ENCODE data around the gene CDC20. TPM values are rescaled to one million over a fixed set of nuclear protein-coding genes. Genes with fewer than 3 reads are reported as not detected.

The CDC20 gene
- total RNA-seq, 1 donor from 2014 or later: 166 TPM

GRCh38 chr1:43314233-43314632, 44.5 kb upstream of the CDC20 start:
- DNase-seq (ENCODE audit: low read depth): no peak
- TF ChIP-seq, protein P1, sequence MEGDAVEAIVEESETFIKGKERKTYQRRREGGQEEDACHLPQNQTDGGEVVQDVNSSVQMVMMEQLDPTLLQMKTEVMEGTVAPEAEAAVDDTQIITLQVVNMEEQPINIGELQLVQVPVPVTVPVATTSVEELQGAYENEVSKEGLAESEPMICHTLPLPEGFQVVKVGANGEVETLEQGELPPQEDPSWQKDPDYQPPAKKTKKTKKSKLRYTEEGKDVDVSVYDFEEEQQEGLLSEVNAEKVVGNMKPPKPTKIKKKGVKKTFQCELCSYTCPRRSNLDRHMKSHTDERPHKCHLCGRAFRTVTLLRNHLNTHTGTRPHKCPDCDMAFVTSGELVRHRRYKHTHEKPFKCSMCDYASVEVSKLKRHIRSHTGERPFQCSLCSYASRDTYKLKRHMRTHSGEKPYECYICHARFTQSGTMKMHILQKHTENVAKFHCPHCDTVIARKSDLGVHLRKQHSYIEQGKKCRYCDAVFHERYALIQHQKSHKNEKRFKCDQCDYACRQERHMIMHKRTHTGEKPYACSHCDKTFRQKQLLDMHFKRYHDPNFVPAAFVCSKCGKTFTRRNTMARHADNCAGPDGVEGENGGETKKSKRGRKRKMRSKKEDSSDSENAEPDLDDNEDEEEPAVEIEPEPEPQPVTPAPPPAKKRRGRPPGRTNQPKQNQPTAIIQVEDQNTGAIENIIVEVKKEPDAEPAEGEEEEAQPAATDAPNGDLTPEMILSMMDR (conservative IDR thresholded peaks at IDR 0.05; ENCODE audit: low read depth, low read length): no peak
- no peak overlapping the region for H3K4me3 ChIP-seq (ENCODE audit: low read depth, low read length)

DNA sequence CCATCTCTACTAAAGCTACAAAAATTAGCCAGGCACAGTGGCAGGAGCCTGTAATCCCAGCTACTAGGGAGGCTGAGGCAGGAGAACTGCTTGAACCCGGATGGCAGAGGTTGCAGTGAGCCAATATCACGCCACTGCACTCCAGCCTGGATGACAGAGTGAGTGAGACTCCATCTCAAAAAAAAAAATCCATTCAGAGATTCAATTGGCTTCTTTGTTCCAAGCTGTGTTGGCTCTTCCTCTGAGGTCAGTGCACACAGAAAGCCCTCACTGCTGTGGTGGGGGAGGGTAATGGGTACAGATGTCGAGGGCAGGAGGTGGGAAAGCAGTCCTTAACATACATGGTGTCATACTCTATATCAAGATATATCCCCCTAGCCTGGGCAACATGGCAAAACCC, 43.3 kb upstream of the CDC20 start:
- no peak for DNase-seq (ENCODE audit: low read depth)
- TF ChIP-seq, protein P1 (conservative IDR thresholded peaks at IDR 0.05; ENCODE audit: low read depth, low read length): no peak
- no peak overlapping the region for H3K4me3 ChIP-seq (ENCODE audit: low read depth, low read length)

DNA sequence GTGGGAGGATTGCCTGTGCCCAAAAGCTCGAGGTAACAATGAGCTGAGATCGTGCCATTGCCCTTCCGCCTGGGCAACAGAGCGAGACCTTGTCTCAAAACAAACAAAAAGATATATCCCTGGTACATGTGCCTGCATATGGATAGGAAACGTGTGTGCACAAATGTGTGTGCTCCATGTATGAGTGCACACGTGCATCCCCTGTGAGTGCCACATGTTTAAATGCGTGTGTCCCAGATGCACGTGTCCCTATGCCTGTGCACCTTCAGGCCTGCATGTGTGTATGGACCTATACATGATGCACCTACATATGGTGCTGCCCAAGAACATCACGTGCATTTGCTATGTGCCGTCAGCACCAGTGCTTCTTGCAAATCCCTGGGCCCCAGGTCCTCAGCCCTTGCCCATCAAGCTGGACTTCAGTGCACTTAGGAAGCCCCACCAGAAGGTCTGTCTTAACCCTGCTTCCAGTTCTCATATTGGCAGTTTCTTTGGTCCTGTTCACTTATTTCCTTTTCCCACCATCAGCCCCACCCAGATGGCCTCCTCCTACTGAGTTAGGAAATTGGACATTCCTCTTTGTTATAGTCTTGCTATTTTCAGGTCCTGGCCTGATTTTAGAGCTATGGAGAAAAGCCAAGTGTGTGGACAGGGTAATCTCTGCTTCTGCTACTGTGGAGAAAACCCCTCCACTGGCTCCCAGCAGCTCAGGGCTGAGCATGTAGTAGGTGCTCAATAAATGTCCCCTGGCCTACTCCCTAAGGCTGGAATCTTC, 42.6 kb upstream of the CDC20 start:
- H3K4me3 ChIP-seq (ENCODE audit: low read depth, low read length): no peak overlapping the region
- DNase-seq (ENCODE audit: low read depth): no peak
- TF ChIP-seq, protein P1 (conservative IDR thresholded peaks at IDR 0.05; ENCODE audit: low read depth, low read length): no peak

DNA sequence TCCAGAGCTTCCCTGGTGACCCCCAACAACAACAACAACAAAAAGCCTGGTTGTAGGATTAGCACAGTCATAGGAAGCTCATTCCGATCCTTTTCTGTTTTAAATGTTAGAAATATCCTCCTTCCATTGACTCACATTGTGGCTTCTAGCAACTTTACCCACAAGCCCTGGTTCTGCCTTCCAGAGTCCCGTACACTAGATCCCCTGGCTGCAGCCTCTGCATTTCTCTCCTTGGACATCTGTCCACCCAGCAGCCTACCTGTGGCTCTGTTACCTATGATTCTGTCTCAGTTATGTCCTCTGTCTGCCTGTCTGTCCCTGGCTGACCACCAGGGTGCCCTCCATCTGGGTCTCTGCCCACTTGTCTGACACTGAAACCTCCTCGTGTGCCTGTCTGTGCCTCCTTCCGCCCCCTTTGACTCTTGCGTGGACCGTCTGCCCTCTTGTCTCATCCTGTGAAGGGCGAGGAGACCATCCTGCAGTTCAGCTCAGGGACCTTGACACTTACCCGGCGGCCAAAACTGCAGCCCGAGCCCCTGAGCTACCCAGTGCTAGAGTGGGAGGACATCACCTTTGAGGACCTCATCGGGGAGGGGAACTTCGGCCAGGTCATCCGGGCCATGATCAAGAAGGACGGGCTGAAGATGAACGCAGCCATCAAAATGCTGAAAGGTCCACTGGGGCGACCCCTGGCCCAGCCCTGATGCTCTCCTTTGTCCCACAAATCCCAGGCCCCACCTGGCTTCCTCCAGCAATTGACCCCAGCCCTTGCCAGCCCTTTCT, 41.9 kb upstream of the CDC20 start:
- H3K4me3 ChIP-seq (ENCODE audit: low read depth, low read length): no peak overlapping the region
- TF ChIP-seq, protein P1 (conservative IDR thresholded peaks at IDR 0.05; ENCODE audit: low read depth, low read length): peak; percentile 12
- no peak for DNase-seq (ENCODE audit: low read depth)

GRCh38 chr1:43317817-43318471, 40.8 kb upstream of the CDC20 start:
- H3K4me3 ChIP-seq (ENCODE audit: low read depth, low read length): no peak overlapping the region
- DNase-seq (ENCODE audit: low read depth): no peak
- TF ChIP-seq, protein P1 (conservative IDR thresholded peaks at IDR 0.05; ENCODE audit: low read depth, low read length): no peak

GRCh38 chr1:43318831-43319230, 40.0 kb upstream of the CDC20 start:
- no peak for DNase-seq (ENCODE audit: low read depth)
- H3K4me3 ChIP-seq (ENCODE audit: low read depth, low read length): no peak overlapping the region
- TF ChIP-seq, protein P1 (conservative IDR thresholded peaks at IDR 0.05; ENCODE audit: low read depth, low read length): no peak

All from epithelial cell of proximal tubule (primary cell).